ENCODE results near the gene TCF7L1. TPM values are rescaled to one million over a fixed set of nuclear protein-coding genes. Genes with fewer than 3 reads are reported as not detected.

Gene TCF7L1
- total and polyA plus RNA-seq, 9 of the 15 experiments (the other 6 are each of a cell fraction or from before 2014, with no cell fraction given), result 0.03 to 0.11 (median 0.07) TPM; not detected in 5

- ChIA-PET CTCF (ENCODE audit: low intra/inter-chr PET ratio) (no interaction called here), POLR2A (interaction anchor here (1.0 kb wide), 1 partner anchor 159 kb away, joined by 3 read pairs; no protein-coding TSS in a partner anchor)
- BruUV-seq (replicated peaks), result no TSS peak
- Histone ChIP-seq H3K9ac (ENCODE audit: insufficient read depth in 1 of 2, low read depth in 2 of 2, low read length in 2 of 2) (no peak overlapping the region), H4K20me1 (replicated peaks; ENCODE audit: control insufficient read depth, insufficient read depth, low read length) (no peaks in the 10 kb centered on the region), H3K27me3 (ENCODE audit: control insufficient read depth in 2 of 2, insufficient read depth in 2 of 2, low read length in 2 of 2) (peaks cover 14 to 44% of the 10 kb centered on the region in 2 experiments), H2AFZ (ENCODE audit: low read depth, low read length) (no peak overlapping the region), H3K4me1 (replicated peaks in 1 of 2; ENCODE audit: control insufficient read depth in 2 of 2, insufficient read depth in 2 of 2, low read length in 2 of 2) (peaks cover 0 to 18% of the 10 kb centered on the region in 2 experiments; a peak in 2 of 5 replicates), H3K36me3 (ENCODE audit: control insufficient read depth, insufficient read depth, low read length) (no peaks in the 10 kb centered on the region), H3K4me2 (ENCODE audit: insufficient read depth, low read length) (no peak overlapping the region), H3K27ac (ENCODE audit: extremely low read depth, low read depth, low read length) (no peak overlapping the region), H3K9me3 (replicated peaks; ENCODE audit: control insufficient read depth, insufficient read depth, low read depth, low read length) (no peaks in the 10 kb centered on the region), H3K9me1 (ENCODE audit: control insufficient read depth, insufficient read depth, low read length) (no peaks in the 10 kb centered on the region), H3K79me2 (ENCODE audit: control insufficient read depth, insufficient read depth, low read length) (no peaks in the 10 kb centered on the region), H3K4me3 (no peak overlapping the region)
- ATAC-seq (no peak), DNase-seq (ENCODE audit: extremely low read depth in 1 of 4, low spot score in 3 of 4) (no peak), FAIRE-seq (no peak)
- WGBS (ENCODE audit: insufficient coverage, low coverage, missing lambda C conversion rate), result 57% methylated on average over 32 of the region's 46 CpGs
- TF ChIP-seq HES1 (IDR thresholded peaks at IDR 0.05; ENCODE audit: low read depth) (no peak), TRIM24 (IDR thresholded peaks at IDR 0.05) (no peak), MTF1 (CRISPR knock-in tag; IDR thresholded peaks at IDR 0.05; ENCODE audit: borderline replicate concordance) (no peak), TRIM28 (IDR thresholded peaks at IDR 0.05) (no peak), MLLT1 (IDR thresholded peaks at IDR 0.05) (no peak), BCL6 (CRISPR knock-in tag; IDR thresholded peaks at IDR 0.05) (no peak), RBM25 (IDR thresholded peaks at IDR 0.05; ENCODE audit: low read depth, low read length, severe bottlenecking) (no peak), ZNF445 (CRISPR knock-in tag; IDR thresholded peaks at IDR 0.05; ENCODE audit: low read depth) (no peak), ARHGAP35 (IDR thresholded peaks at IDR 0.05; ENCODE audit: partially characterized antibody) (no peak), PHTF2 (CRISPR knock-in tag; IDR thresholded peaks at IDR 0.05) (no peak), MEF2A (IDR thresholded peaks at IDR 0.05; ENCODE audit: control insufficient read depth, low read depth, low read length) (no peak), ZNF609 (CRISPR knock-in tag; IDR thresholded peaks at IDR 0.05; ENCODE audit: borderline replicate concordance) (no peak), HMBOX1 (IDR thresholded peaks at IDR 0.05) (no peak), CSDE1 (IDR thresholded peaks at IDR 0.05) (no peak)
- in situ Hi-C loops (cut with MboI) (no loop called here), intact Hi-C loops (cut with micrococcal nuclease) (loop anchor here (5.0 kb wide), 2 partner anchors 68 to 208 kb away; no protein-coding TSS in a partner anchor)
Observed at GRCh38 chr2:85134896-85135659, 1.9 kb downstream of the TCF7L1 start.

Measured in K562 (cell line).